Non-pigmented ciliary epithelial cell (primary cell): ENCODE measurements around the gene ACE.

ENCODE experiments used
- DNase-seq: peaks from one replicate; pipeline ENCODE4 v3.0.0-alpha.2; 2010; ENCODE audit warnings: low read depth

ACE gene

DNA sequence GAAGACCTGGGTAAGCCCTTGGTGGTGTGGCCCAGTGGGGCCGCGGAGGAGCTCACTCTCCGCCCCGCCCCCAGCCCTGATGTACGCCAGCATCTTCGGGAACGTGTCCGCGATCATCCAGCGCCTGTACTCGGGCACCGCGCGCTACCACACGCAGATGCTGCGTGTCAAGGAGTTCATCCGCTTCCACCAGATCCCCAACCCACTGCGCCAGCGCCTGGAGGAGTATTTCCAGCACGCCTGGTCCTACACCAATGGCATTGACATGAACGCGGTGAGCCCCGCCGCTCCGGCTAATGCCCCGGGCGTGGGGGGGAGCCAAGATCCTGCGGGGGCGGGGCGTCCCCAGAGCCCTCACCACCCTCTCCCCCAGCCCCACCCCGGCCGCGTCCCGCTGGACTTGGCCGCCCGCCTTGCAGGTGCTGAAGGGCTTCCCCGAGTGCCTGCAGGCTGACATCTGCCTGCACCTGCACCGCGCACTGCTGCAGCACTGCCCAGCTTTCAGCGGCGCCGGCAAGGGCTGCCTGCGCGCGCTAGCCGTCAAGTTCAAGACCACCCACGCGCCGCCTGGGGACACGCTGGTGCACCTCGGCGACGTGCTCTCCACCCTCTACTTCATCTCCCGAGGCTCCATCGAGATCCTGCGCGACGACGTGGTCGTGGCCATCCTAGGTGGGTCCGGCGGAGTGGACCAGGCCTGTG, 61.3 kb downstream of the ACE start:
- DNase-seq, result no peak

DNA sequence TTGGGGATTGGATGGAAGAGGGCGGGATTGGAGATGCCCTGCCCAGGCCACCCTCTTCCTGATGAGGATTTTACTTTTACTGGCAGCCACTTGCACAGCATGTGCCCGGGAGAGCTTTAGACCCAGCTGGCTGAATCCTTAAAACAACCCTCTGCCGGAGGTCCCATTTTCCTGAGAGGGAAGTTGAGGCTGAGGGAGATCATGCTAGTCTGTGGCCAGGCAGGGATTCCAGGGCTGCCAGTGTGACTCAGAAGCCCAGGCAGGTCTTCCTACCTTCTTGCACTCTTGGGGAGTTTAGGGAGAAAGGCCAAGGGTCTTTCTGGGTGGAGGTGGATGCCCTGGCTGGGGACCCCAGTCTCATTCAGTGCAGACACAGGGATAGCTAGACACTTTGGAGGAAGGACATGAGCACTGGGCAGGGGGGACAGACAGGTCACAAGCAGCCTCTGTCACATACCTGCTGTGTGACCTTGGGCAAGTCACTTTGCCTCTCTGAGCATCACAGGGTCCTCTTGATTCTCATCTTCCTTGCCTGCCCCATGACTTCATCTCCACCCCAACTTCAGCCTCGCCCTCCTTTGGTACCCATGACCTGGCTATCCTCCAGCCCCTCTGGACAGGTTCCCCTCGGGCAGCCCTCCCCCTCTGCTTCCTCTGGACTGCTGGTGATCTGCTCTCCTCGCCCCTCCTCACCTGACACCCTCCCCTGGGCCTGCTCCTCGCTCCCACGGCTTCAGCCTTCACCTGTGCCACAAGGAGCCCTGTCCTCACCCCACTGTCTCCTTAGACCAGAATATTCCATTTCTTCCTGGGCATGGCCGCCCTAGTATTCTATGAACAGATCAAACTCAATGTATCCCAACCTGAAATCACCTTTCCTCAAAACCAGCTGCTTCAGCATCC, 62.1 kb downstream of the ACE start:
- no peak for DNase-seq

- DNase-seq, result no peak
Observed at GRCh38 chr17:63540590-63540989, 63.7 kb downstream of the ACE start.

- no peak for DNase-seq
Observed at GRCh38 chr17:63542218-63542545, 65.3 kb downstream of the ACE start.

- no peak for DNase-seq
Observed at GRCh38 chr17:63542942-63543821, 66.3 kb downstream of the ACE start.

GRCh38 chr17:63543822-63544420, 67.1 kb downstream of the ACE start:
- DNase-seq, result no peak

GRCh38 chr17:63544467-63545301, 67.8 kb downstream of the ACE start:
- DNase-seq, result no peak

- no peak for DNase-seq
Observed at GRCh38 chr17:63546308-63547082, 69.6 kb downstream of the ACE start.

GRCh38 chr17:63547083-63547523, 70.2 kb downstream of the ACE start:
- no peak for DNase-seq
